Measurements from ENCODE around the gene ST3GAL4. TPM values are rescaled to one million over a fixed set of nuclear protein-coding genes. Genes with fewer than 3 reads are reported as not detected.

Gene ST3GAL4
- total RNA-seq, 1 experiment from 2014 or later = 39.6 TPM

DNA sequence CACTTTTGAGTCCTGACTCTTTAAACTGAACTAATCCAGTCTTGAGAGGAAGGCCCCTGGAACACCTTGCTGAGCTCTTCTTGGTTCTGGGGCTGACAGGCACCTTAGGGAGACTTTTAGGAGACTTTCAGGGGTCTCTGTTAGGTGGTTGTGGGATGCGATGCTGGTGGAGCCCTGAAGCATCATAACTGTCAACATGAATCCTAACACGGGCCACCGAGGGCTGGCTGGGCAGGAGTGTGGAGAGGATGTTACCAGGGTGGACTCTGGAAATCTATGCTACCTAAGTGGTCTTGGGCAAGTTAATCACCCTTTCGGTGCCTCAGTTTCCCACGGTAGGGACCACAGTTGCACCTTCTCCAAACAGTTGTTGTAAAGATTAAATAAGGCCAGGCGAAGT lies 106.5 kb downstream of the ST3GAL4 start:
- H3K9me3 ChIP-seq (replicated peaks) = no peaks in the 10 kb centered on the region
- no peak for DNase-seq
- H3K4me3 ChIP-seq = no peak overlapping the region
- H3K36me3 ChIP-seq = no peaks in the 10 kb centered on the region
- no peaks in the 10 kb centered on the region for H3K27me3 ChIP-seq
- H3K4me1 ChIP-seq = peaks cover 5% of the 10 kb centered on the region; the same call in 1 of the 2 replicates
- H3K27ac ChIP-seq = no peak overlapping the region

DNA sequence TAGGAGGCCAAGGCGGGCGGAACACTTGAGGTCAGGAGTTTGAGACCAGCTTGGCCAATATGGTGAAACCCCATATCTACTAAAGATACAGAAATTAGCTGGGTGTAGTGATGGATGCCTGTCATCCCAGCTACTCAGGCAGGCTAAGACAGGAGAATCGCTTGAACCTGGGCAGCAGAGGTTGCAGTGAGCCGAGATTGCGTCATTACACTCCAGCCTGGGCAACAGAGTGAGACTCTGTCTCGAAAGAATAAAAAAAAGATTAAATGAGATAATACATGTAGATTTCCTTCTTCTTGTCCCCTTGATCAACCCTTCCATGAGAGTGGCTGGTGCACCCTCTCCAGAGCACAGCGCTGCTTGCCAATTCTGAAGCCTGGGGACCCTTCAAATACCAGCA lies 106.9 kb downstream of the ST3GAL4 start:
- H3K4me3 ChIP-seq = no peak overlapping the region
- H3K27ac ChIP-seq = no peak overlapping the region
- H3K27me3 ChIP-seq = no peaks in the 10 kb centered on the region
- peaks cover 5% of the 10 kb centered on the region; the same call in 1 of the 2 replicates for H3K4me1 ChIP-seq
- no peak for DNase-seq
- H3K9me3 ChIP-seq (replicated peaks) = no peaks in the 10 kb centered on the region
- no peaks in the 10 kb centered on the region for H3K36me3 ChIP-seq

Other genes with a start within 250 kb of the ST3GAL4 start
- gene RPUSD4, start 144.0 kb upstream of the ST3GAL4 start, total RNA-seq (2014; rRNA removed; shearing (Covaris generic)) = 23.5 and 26.6 TPM in 2 replicates
- gene FAM118B, start 143.9 kb upstream of the ST3GAL4 start, total RNA-seq (2014; rRNA removed; shearing (Covaris generic)) = 19.6 and 24.5 TPM in 2 replicates
- gene SRPRA, start 86.8 kb upstream of the ST3GAL4 start, total RNA-seq (2014; rRNA removed; shearing (Covaris generic)) = 53.4 and 54.2 TPM in 2 replicates
- gene FOXRED1, start 86.5 kb upstream of the ST3GAL4 start, total RNA-seq (2014; rRNA removed; shearing (Covaris generic)) = 21.9 and 23.8 TPM in 2 replicates
- 0.76 and 1.1 TPM in 2 replicates for gene TIRAP, start 72.6 kb upstream of the ST3GAL4 start, total RNA-seq (2014; rRNA removed; shearing (Covaris generic))
- 21.3 and 24.5 TPM in 2 replicates for gene DCPS, start 51.6 kb upstream of the ST3GAL4 start, total RNA-seq (2014; rRNA removed; shearing (Covaris generic))

Measured in SJCRH30 (cell line).